HG03460 (cell line): ENCODE data around the gene RAB30.

Source experiments
- ATAC-seq: cut with Tn5 transposase; IDR thresholded peaks from one replicate; pipeline ENCODE4 v1.9.1; 2021; ENCODE audit not compliant: unreplicated experiment

RAB30 gene

DNA sequence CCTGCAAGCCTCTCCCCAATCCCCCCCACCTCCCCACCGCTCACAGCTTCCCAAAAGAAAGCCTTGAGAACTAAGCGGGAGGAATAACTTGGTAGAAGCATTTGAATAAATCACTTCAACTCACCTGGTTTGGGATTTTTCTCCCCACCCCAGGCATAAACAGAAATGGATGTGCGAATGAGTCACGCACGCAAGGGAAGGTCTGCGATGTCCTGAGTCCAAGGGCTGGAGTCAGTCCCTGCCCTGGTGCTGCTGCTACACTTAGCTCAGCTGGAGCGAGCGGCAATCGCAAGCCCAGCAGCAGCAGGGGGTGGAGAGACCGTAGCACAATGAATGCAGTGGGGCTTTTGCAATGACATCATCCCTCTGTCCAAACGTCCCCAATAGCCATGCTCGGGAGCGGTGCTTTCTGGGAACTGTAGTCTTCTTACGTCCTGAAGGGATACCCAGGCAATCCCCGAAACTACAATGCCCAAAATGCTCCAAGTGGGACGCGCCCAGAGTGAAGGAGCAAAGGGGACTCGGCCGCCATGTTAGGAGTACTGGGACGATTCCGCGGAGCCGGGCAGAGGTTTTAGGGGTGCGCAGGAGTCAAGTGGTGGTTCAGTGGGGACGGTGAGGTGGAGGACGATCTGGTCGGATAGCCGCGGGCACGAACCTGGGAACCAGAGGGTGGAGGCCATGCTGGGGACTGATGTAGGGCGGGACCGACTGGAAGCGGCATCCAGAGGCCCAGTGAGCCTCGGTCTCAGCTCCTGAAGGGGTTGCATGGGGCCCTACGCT is at the start of gene RAB30:
Gene RAB30 (minus strand): TSS at position 331 of the 783 bp plus-strand sequence. CDS start 74,581 bp downstream, outside the sequence.
- peak; percentile 95 for ATAC-seq

- no peak for ATAC-seq
Measured at GRCh38 chr11:83120327-83120726, 48.6 kb upstream of the RAB30 start.

DNA sequence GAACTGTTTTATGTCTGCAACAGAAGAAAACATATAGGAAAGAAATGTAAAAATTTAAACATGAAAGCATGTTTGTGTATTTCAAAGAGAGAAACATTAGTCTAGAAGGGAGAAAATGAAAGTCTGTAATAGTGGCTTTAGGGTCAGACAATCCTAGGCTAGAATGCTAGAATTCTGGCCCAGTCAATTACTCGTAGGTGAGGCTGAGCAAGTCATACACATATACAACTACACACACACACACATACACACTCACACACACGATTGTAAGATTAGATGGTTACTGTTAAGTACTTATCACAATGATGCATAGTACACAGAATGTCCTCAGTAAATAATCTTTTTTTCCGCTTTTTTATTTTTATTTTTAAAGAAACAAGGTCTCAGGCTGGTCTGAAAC is 47.5 kb upstream of the RAB30 start:
- ATAC-seq, result no peak

DNA sequence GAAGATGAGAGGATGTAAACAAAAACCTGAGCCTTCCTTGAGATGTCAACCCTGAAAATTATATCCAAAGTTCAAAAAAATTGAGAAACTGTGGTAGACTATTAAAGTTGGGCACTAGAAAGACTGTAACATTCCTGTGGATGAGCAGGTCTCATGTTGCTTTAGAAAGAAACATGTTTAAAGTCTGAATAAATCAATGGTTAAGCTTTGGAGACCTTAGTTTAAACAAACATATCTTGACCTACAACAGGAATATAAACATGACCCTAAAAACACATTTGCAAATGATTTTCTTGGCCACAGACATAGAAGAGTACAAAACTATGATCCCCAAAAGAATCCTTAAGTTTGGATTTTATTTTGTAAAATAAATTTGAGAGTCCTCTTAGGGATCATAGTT is 47.1 kb upstream of the RAB30 start:
- no peak for ATAC-seq

- ATAC-seq, result no peak
Measured at GRCh38 chr11:83116015-83116641, 44.4 kb upstream of the RAB30 start.

GRCh38 chr11:83115551-83115950 is 43.9 kb upstream of the RAB30 start:
- ATAC-seq, result no peak

- no peak for ATAC-seq
Measured at GRCh38 chr11:83115026-83115425, 43.3 kb upstream of the RAB30 start.

GRCh38 chr11:83112886-83113285 is 41.2 kb upstream of the RAB30 start:
- no peak for ATAC-seq

GRCh38 chr11:83105168-83105567 is 33.5 kb upstream of the RAB30 start:
- ATAC-seq, result no peak

DNA sequence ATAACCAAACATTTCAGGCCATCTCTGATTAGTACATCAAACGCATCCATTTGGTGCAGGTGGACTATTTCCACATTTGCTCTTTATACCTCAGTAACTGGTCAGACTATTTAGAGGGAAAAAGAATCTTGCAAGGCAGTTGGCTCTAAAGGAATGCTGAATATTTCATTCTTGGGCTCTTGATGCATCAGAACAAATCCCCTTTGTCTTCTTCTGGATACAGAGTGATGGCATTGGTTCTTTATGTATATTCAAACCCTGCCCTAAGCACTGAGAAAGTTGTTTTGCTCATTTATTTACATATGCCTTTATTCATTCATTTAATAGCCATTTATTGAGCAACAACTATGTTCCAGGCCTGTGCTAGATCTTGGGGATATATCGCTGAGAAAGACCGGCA is 31.1 kb upstream of the RAB30 start:
- no peak for ATAC-seq

DNA sequence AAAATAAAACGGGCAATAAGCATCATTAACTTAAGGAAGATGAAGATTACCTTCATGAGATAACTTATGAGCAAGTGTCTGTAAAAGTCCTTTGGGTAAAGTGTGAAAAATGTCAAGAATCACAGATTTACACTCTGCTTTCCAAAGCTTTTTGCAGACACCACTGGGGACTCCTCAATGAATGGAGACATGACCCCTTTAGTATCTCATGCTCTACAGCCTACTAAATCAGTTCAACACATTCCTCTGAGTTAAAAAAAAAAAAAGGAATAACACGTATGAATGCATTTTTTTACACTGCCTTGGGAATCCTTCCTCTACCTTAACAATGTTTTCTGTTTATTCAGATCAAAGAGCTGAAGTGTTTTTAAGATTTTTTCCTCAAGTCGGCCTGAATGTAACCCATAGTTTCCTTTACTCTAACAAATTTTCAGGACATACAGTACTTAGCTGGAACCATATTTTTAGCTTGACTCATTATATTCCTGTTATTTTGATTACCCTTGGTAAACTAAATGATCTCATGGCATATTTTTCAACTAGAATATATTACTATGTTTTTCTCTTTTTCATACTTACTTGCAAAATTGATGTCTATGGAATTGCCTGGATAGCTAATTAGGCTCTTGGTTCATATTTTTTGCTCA is 25.9 kb upstream of the RAB30 start:
- no peak for ATAC-seq

GRCh38 chr11:83093634-83094033 is 21.9 kb upstream of the RAB30 start:
- ATAC-seq, result no peak

DNA sequence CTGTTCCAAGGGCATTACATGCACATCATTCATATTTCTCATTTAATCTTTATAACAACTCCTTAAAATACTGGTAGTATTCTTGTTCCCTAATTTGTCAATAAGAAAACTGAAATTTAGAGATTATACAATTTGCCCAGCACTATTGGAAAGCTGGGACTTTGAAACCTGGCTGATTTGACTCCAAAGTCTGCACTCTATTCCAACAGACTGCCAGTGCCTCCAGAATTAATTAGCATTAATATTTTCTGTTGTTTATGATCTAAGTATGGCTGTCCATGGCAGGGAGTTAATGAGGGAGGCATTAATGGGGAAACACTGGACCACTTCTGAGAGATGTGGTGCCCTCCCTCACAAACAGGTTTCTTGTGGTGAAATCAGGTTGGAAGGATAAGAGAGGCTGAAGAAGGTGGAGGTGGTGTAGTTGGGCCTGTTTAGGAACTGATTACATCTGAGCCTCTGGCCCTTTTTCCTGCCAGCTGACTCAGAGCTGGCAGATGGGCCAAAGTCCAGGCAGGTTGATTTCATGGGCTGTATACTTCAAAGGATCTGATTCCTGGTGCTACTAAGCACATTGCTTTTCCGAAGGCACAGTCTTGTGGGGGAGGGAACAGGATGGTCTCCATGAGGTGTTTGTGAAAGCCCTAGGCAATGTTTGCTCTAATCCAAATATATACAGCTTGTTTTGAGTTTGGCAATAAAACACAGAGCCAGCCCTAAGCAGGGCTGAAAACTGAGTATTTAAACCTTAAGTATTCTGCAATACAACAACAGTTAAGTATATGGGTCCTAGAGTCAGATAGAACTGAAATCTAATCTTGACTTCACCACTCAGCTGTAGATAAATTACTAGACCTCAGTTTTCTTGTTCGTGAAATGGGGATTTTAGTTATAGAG is 21.0 kb upstream of the RAB30 start:
- ATAC-seq, result no peak

DNA sequence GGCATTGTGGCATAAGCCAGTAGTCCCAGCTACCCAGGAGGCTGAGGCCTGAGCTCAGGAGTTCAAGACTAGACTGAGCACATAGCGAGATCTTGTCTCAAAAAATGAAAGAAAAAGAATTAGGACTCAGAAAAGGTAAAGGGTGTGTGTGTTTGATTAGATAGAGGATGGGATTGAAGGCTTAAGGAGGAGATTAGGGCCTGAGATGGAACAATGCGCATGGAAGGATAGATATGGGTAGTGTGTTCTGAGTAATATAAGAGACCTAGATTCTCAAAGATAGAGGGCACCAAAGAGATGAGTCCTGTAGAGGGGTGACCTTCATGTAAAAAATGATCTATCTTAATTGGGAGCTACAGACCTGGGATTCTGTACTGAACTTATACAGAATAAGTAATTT is 17.3 kb upstream of the RAB30 start:
- ATAC-seq, result no peak

DNA sequence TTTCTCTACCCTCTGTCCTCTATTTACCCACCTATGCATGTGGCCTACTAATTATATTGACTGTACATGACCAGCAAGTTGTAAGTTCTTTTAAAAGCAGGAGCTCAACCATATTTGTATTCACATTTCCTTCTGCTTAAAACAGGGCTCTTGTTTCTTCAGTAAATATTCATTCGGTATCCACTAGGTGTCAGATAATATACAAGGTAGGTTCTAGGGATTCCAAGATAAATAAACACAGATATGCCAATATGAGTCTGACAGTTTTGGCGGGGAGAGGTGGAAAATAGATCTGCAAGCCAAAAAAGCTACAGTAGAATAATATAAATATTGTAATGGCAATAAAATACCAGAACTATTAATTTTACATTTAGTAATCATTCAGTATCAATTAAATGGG is 15.3 kb upstream of the RAB30 start:
- ATAC-seq, result no peak

GRCh38 chr11:83079820-83080219 is 8.1 kb upstream of the RAB30 start:
- ATAC-seq, result no peak

- ATAC-seq, result no peak
Measured at GRCh38 chr11:83078269-83078668, 6.6 kb upstream of the RAB30 start.

DNA sequence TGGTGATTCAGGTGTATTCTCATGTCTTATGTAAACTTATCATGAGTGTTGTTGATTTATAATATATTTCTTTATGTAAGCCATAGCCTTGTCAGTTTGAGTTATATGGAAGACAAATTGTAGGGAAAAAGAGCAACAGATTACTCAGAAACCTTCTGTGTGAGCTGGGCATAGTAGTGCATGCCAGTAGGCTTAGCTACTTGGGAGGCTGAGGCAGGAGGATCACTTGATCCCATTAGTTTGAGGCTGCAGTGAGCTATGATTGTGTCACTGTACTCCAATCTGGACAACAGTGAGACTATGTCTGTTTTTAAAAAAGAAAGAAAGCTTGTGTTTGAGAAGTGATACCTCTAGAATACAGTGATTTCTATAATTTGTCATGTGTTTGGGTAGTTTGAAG is 2.2 kb upstream of the RAB30 start:
- ATAC-seq, result no peak

DNA sequence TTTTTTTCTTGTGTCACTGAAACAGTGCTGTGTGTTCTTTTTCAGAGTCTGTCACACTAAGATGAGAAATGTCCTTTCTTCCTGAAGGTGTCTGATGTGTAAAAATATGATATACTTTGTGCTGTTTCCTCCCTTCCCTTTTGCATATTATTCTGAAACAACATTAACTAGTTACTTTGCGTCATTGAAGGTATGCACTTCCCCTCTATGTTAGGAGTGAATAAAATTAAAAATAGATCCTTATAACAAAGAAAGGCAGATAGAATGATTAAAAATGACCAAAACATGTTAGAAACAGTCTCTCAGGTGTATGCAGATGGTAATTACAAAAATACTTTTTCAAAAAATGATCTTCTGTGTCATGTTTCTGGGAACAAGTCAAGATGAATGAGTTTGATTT is 1.6 kb upstream of the RAB30 start:
- no peak for ATAC-seq

- no peak for ATAC-seq
Measured at GRCh38 chr11:83072350-83073242, 899 bp upstream of the RAB30 start.
